H9 (cell line): ENCODE results near the gene MAML3. TPM values are rescaled to one million over a fixed set of nuclear protein-coding genes. Genes with fewer than 3 reads are reported as not detected.

ENCODE experiments used
- DNase-seq: peaks from one replicate; pipeline ENCODE4 v3.0.0-alpha.2; 2017
- H2AFZ ChIP-seq: one replicate; pipeline ENCODE4 v1.6.1; 2013; ENCODE audit warnings: mild to moderate bottlenecking, low read length, control low read depth, moderate library complexity
- H2AK5ac ChIP-seq: 2 replicates; pipeline ENCODE4 v1.6.1; 2013; ENCODE audit warnings: low read length, control low read depth, mixed read lengths; ENCODE audit not compliant: insufficient read length
- H2BK120ac ChIP-seq: one replicate; pipeline ENCODE4 v1.6.1; 2013; ENCODE audit warnings: low read depth, mild to moderate bottlenecking, low read length, control low read depth, inconsistent platforms; ENCODE audit not compliant: poor library complexity, severe bottlenecking
- H2BK12ac ChIP-seq: 2 replicates; pipeline ENCODE4 v1.6.1; 2013; ENCODE audit warnings: low read length, control low read depth, mixed read lengths, low read depth; ENCODE audit not compliant: insufficient read length
- H2BK15ac ChIP-seq: 2 replicates; pipeline ENCODE4 v1.6.1; 2013; ENCODE audit warnings: low read depth, low read length, control low read depth
- H2BK20ac ChIP-seq: one replicate; pipeline ENCODE4 v1.6.1; 2013; ENCODE audit warnings: low read depth, mild to moderate bottlenecking, low read length, control low read depth, inconsistent platforms; ENCODE audit not compliant: poor library complexity, severe bottlenecking
- H2BK5ac ChIP-seq: 2 replicates; pipeline ENCODE4 v1.6.1; 2013; ENCODE audit warnings: low read length, control low read depth, mixed read lengths; ENCODE audit not compliant: insufficient read length
- H3K14ac ChIP-seq: 2 replicates; pipeline ENCODE4 v1.6.1; 2013; ENCODE audit warnings: low read length, control low read depth; ENCODE audit not compliant: insufficient read depth
- H3K18ac ChIP-seq: 2 replicates; pipeline ENCODE4 v1.6.1; 2013; ENCODE audit warnings: low read depth, mild to moderate bottlenecking, mixed read lengths, low read length, control low read depth; ENCODE audit not compliant: insufficient read length
- H3K23ac ChIP-seq: 2 replicates; pipeline ENCODE4 v1.6.1; 2013; ENCODE audit warnings: low read length, control low read depth, mixed read lengths, low read depth; ENCODE audit not compliant: insufficient read length
- H3K23me2 ChIP-seq: 2 replicates; pipeline ENCODE4 v1.6.1; 2013; ENCODE audit warnings: low read depth, mild to moderate bottlenecking, mixed read lengths, low read length, control low read depth; ENCODE audit not compliant: insufficient read length, poor library complexity, severe bottlenecking
- H3K27ac ChIP-seq: 2 replicates; pipeline ENCODE4 v1.5.1; 2013; ENCODE audit warnings: low read length, control low read depth, mixed read lengths, low read depth; ENCODE audit not compliant: insufficient read length
- H3K27me3 ChIP-seq: 2 replicates; pipeline ENCODE4 v1.6.1; 2013; ENCODE audit warnings: low read length, control low read depth, inconsistent platforms; ENCODE audit not compliant: insufficient read depth
- H3K4ac ChIP-seq: 2 replicates; pipeline ENCODE4 v1.6.1; 2013; ENCODE audit warnings: low read depth, mild to moderate bottlenecking, control low read depth, inconsistent platforms, low read length, moderate library complexity
- H3K4me1 ChIP-seq: 2 replicates; pipeline ENCODE4 v1.6.1; 2013; ENCODE audit warnings: low read length, control low read depth, inconsistent platforms; ENCODE audit not compliant: insufficient read depth
- H3K4me2 ChIP-seq: 2 replicates; pipeline ENCODE4 v1.6.1; 2013; ENCODE audit warnings: low read length, control low read depth, mixed read lengths; ENCODE audit not compliant: insufficient read length, insufficient read depth
- H3K56ac ChIP-seq: 2 replicates; pipeline ENCODE4 v1.6.1; 2013; ENCODE audit warnings: low read depth, mild to moderate bottlenecking, mixed read lengths, low read length, control low read depth; ENCODE audit not compliant: insufficient read length
- H3K79me1 ChIP-seq: 2 replicates; pipeline ENCODE4 v1.6.1; 2013; ENCODE audit warnings: low read depth, mild to moderate bottlenecking, moderate library complexity, low read length, control low read depth, inconsistent platforms; ENCODE audit not compliant: insufficient read depth, poor library complexity, severe bottlenecking
- H3K79me2 ChIP-seq: 2 replicates; pipeline ENCODE4 v1.6.1; 2013; ENCODE audit warnings: low read length, control low read depth, inconsistent platforms; ENCODE audit not compliant: insufficient read depth
- H3K9ac ChIP-seq: 2 replicates; pipeline ENCODE4 v1.6.1; 2013; ENCODE audit warnings: low read length, control low read depth, mixed read lengths; ENCODE audit not compliant: insufficient read length; ENCODE audit errors: extremely low read depth
- H3K9me3 ChIP-seq: one replicate; pipeline ENCODE4 v1.6.1; 2013; ENCODE audit warnings: low read depth, low read length, inconsistent platforms; ENCODE audit not compliant: control insufficient read depth
- H3T11ph ChIP-seq: one replicate; pipeline ENCODE4 v1.6.1; 2013; ENCODE audit warnings: mild to moderate bottlenecking, low read length, control low read depth, inconsistent platforms
- H4K20me1 ChIP-seq: one replicate; pipeline ENCODE4 v1.6.1; 2013; ENCODE audit not compliant: control insufficient read depth, insufficient read length, insufficient read depth
- H4K5ac ChIP-seq: 2 replicates; pipeline ENCODE4 v1.6.1; 2013; ENCODE audit warnings: low read depth, mild to moderate bottlenecking, mixed read lengths, low read length, control low read depth; ENCODE audit not compliant: insufficient read length
- H4K8ac ChIP-seq: replicated peaks from 2 replicates; pipeline ENCODE4 v1.6.1; 2013; ENCODE audit warnings: low read length, control low read depth, mixed read lengths, low read depth; ENCODE audit not compliant: insufficient read length
- H4K91ac ChIP-seq: 2 replicates; pipeline ENCODE4 v1.6.1; 2013; ENCODE audit warnings: low read depth, mild to moderate bottlenecking, moderate library complexity, mixed read lengths, low read length, control low read depth; ENCODE audit not compliant: insufficient read length
- H3K27ac Mint-ChIP-seq, 3 experiments: 2 replicates in 2 of 3; 3 replicates in 1 of 3; pipeline ENCODE4 v1.8.0; 2020 to 2021; ENCODE audit warnings: mixed read lengths in 3 of 3, mild to moderate bottlenecking in 1 of 3, moderate library complexity in 1 of 3
- H3K27me3 Mint-ChIP-seq: 2 replicates; pipeline ENCODE4 v1.8.0; 2021; ENCODE audit warnings: low read depth, mild to moderate bottlenecking, moderate library complexity, mixed read lengths
- H3K36me3 Mint-ChIP-seq, 3 experiments: 2 replicates in 2 of 3; 3 replicates in 1 of 3; pipeline ENCODE4 v1.8.0; 2020 to 2021; ENCODE audit warnings: low read depth in 3 of 3, mixed read lengths in 3 of 3; ENCODE audit not compliant: insufficient read depth in 1 of 3
- H3K4me1 Mint-ChIP-seq, 2 experiments: 2 replicates each; pipeline ENCODE4 v1.8.0; 2020; ENCODE audit warnings: mixed read lengths in 2 of 2
- H3K4me3 Mint-ChIP-seq, 2 experiments: 2 replicates in 1 of 2; 3 replicates in 1 of 2; pipeline ENCODE4 v1.8.0; 2020 to 2021; ENCODE audit warnings: mild to moderate bottlenecking in 2 of 2, mixed read lengths in 2 of 2, moderate library complexity in 1 of 2
- H3K9me3 Mint-ChIP-seq, 2 experiments: 2 replicates in 1 of 2; 3 replicates in 1 of 2; pipeline ENCODE4 v1.8.0; 2020; ENCODE audit warnings: mild to moderate bottlenecking in 2 of 2, mixed read lengths in 2 of 2, moderate library complexity in 1 of 2
- CTCF ChIP-seq: fragments of 200-600 bp; sonication (generic); conservative IDR thresholded peaks from 3 replicates; pipeline ENCODE4 v1.8.0; 2021; ENCODE audit warnings: antibody characterized with exemption, mild to moderate bottlenecking
- WGBS: extraction: QIAGEN DNeasy Blood & Tissue Kit; methylation state at CpG from one replicate; pipeline ENCODE4 v1.1.7; 2013; ENCODE audit warnings: missing lambda C conversion rate, low lambda C conversion rate, mixed read lengths; ENCODE audit not compliant: insufficient read length; ENCODE audit errors: extremely low coverage; 5-methylcytosine and 5-hydroxymethylcytosine counted together
- total RNA-seq: library from RNA; stranded (reverse); gene quantifications from 2 replicates; pipeline ENCODE4 v1.2.1, GENCODE V29; 2021

Gene MAML3
- total RNA-seq, 1 experiment from 2014 or later: 3.9 TPM

GRCh38 chr4:139962130-139962684 is 191.8 kb downstream of the MAML3 start:
- peaks cover 6 to 20% of the 10 kb centered on the region in 2 experiments; a peak in 3 of 4 replicates for H3K4me1 Mint-ChIP-seq
- TF ChIP-seq CTCF: no peak
- Histone ChIP-seq H4K5ac (no peak overlapping the region), H2AK5ac (no peak overlapping the region), H3K18ac (no peak overlapping the region), H3K27ac (no peak overlapping the region), H3K79me1 (no peaks in the 10 kb centered on the region), H2BK120ac (no peak overlapping the region), H3K4ac (no peak overlapping the region), H4K8ac (no peak overlapping the region), H3K23ac (no peak overlapping the region), H3K79me2 (no peaks in the 10 kb centered on the region), H3K14ac (no peak overlapping the region), H2BK20ac (no peak overlapping the region), H3K27me3 (no peaks in the 10 kb centered on the region), H3T11ph (no peak overlapping the region), H3K4me1 (no peaks in the 10 kb centered on the region), H2BK12ac (no peak overlapping the region), H2AFZ (no peak overlapping the region), H3K9me3 (no peaks in the 10 kb centered on the region), H3K23me2 (no peaks in the 10 kb centered on the region), H2BK15ac (no peak overlapping the region), H4K91ac (no peak overlapping the region), H3K56ac (no peak overlapping the region), H4K20me1 (no peaks in the 10 kb centered on the region), H2BK5ac (no peak overlapping the region), H3K9ac (no peak overlapping the region), H3K4me2 (no peak overlapping the region)
- H3K27me3 Mint-ChIP-seq: peaks cover 12% of the 10 kb centered on the region
- H3K9me3 Mint-ChIP-seq: no peaks in the 10 kb centered on the region
- no peaks in the 10 kb centered on the region for H3K36me3 Mint-ChIP-seq
- WGBS: no CpG with 5 or more reads among the region's 2 CpGs
- no peak overlapping the region for H3K27ac Mint-ChIP-seq
- DNase-seq: no peak
- no peak overlapping the region for H3K4me3 Mint-ChIP-seq
